ENCODE data around the gene PGA3.
"Not testable (repeated sequence)": the region's sequence is repeated elsewhere in the genome, so short reads cannot be mapped to it uniquely, and the experiment has no call there.

PGA3 gene

GRCh38 chr11:61163714-61164605, 39.4 kb upstream of the PGA3 start:
- TF ChIP-seq CTCF (IDR thresholded peaks at IDR 0.05; ENCODE audit: low read depth, low read length), result no peak
- Histone ChIP-seq H3K4me3 (ENCODE audit: low read depth, low read length) (no peak overlapping the region), H3K27me3 (ENCODE audit: insufficient read depth, low read depth, severe bottlenecking) (no peaks in the 10 kb centered on the region), H3K36me3 (no peaks in the 10 kb centered on the region), H3K9me3 (ENCODE audit: severe bottlenecking) (peaks cover 7% of the 10 kb centered on the region), H3K27ac (no peak overlapping the region)
- no peak for DNase-seq

- DNase-seq, result no peak
- H3K4me3 ChIP-seq (ENCODE audit: low read depth, low read length), result no peak overlapping the region
- H3K9me3 ChIP-seq (ENCODE audit: severe bottlenecking), result peaks cover 7% of the 10 kb centered on the region
- peak overlapping the region; percentile 45; the same call in 1 of the 2 replicates for H3K27ac ChIP-seq
- H3K27me3 ChIP-seq (ENCODE audit: insufficient read depth, low read depth, severe bottlenecking), result no peaks in the 10 kb centered on the region
- H3K36me3 ChIP-seq, result no peaks in the 10 kb centered on the region
- TF ChIP-seq CTCF (IDR thresholded peaks at IDR 0.05; ENCODE audit: low read depth, low read length), result no peak
These were observed 38.5 kb upstream of the PGA3 start for GRCh38 chr11:61164606-61165424.

GRCh38 chr11:61165785-61166184, 37.5 kb upstream of the PGA3 start:
- not testable (repeated sequence) for H3K27me3 ChIP-seq (ENCODE audit: insufficient read depth, low read depth, severe bottlenecking); H3K36me3 ChIP-seq; DNase-seq; H3K9me3 ChIP-seq (ENCODE audit: severe bottlenecking); H3K4me3 ChIP-seq (ENCODE audit: low read depth, low read length)
- peak overlapping the region; percentile 45 for H3K27ac ChIP-seq

- H3K27ac ChIP-seq; H3K36me3 ChIP-seq; H3K4me3 ChIP-seq (ENCODE audit: low read depth, low read length): not testable (repeated sequence)
These were observed 37.0 kb upstream of the PGA3 start for GRCh38 chr11:61166331-61166730.

GRCh38 chr11:61168042-61168688, 35.1 kb upstream of the PGA3 start:
- Histone ChIP-seq H3K27ac (no peak overlapping the region), H3K9me3 (ENCODE audit: severe bottlenecking) (peaks cover 7% of the 10 kb centered on the region), H3K4me3 (ENCODE audit: low read depth, low read length) (no peak overlapping the region), H3K36me3 (no peaks in the 10 kb centered on the region), H3K27me3 (ENCODE audit: insufficient read depth, low read depth, severe bottlenecking) (no peaks in the 10 kb centered on the region)
- DNase-seq, result no peak
- no peak for TF ChIP-seq CTCF (IDR thresholded peaks at IDR 0.05; ENCODE audit: low read depth, low read length)

More at GRCh38 chr11:61166331-61166730, 37.0 kb upstream of the PGA3 start:
- H3K9me3 ChIP-seq (ENCODE audit: severe bottlenecking); DNase-seq; H3K27me3 ChIP-seq (ENCODE audit: insufficient read depth, low read depth, severe bottlenecking): not testable (repeated sequence)

GRCh38 chr11:61168800-61169199, 34.5 kb upstream of the PGA3 start:
- Histone ChIP-seq H3K4me3 (ENCODE audit: low read depth, low read length) (no peak overlapping the region), H3K36me3 (no peaks in the 10 kb centered on the region), H3K27ac (no peak overlapping the region), H3K27me3 (ENCODE audit: insufficient read depth, low read depth, severe bottlenecking) (no peaks in the 10 kb centered on the region), H3K9me3 (ENCODE audit: severe bottlenecking) (peaks cover 7% of the 10 kb centered on the region)
- DNase-seq, result no peak
- no peak for TF ChIP-seq CTCF (IDR thresholded peaks at IDR 0.05; ENCODE audit: low read depth, low read length)
